H1 (cell line): ENCODE measurements around the gene RGS21. TPM values are rescaled to one million over a fixed set of nuclear protein-coding genes. Genes with fewer than 3 reads are reported as not detected.

ENCODE experiments used
- CHD7 ChIP-seq: fragments of 300-600 bp; sonication (generic); IDR thresholded peaks from 2 replicates; pipeline ENCODE4 v1.7.1; 2012; ENCODE audit warnings: low read length, moderate library complexity, mild to moderate bottlenecking, inconsistent platforms; ENCODE audit not compliant: insufficient replicate concordance
- CTBP2 ChIP-seq: IDR thresholded peaks from 2 replicates; pipeline ENCODE4 v1.7.0; 2011; ENCODE audit warnings: borderline replicate concordance, mild to moderate bottlenecking, moderate library complexity, mixed read lengths, low read length; ENCODE audit not compliant: insufficient read depth, insufficient read length
- E2F6 ChIP-seq: IDR thresholded peaks from 2 replicates; pipeline ENCODE4 v1.6.1; 2012; ENCODE audit warnings: inconsistent platforms
- FOSL1 ChIP-seq: IDR thresholded peaks from 2 replicates; pipeline ENCODE4 v1.6.1; 2011; ENCODE audit warnings: mild to moderate bottlenecking, low read depth, low read length, moderate library complexity; ENCODE audit not compliant: insufficient read depth
- POLR2AphosphoS5 ChIP-seq: IDR thresholded peaks from 2 replicates; pipeline ENCODE4 v1.6.1; 2011; ENCODE audit warnings: low read depth, low read length
- SRF ChIP-seq: IDR thresholded peaks from 2 replicates; pipeline ENCODE4 v1.6.1; 2011; ENCODE audit warnings: mild to moderate bottlenecking, low read depth, low read length, moderate library complexity
- polyA plus RNA-seq, 7 experiments: library from polyadenylated mRNA; depleted of rRNA in 3 of 7; stranded (reverse) in 5 of 7; unstranded in 2 of 7; fragments of >200 nt in 5 of 7; fragments of 200-250 nt in 2 of 7; gene quantifications; 1 replicate in 5 of 7; 2 replicates in 1 of 7; 4 replicates in 1 of 7; pipeline versions ENCODE4 v1.2.1 to v1.2.3, GENCODE V29; 2011 to 2013; ENCODE audit warnings: missing spikeins in 2 of 7, mixed read lengths in 2 of 7
- total RNA-seq: library from RNA; stranded (reverse); fragmentation: NEBNext Ultra II Directional; extraction: Animal tissue kit (Norgen Biotek cat#: 25700); gene quantifications from 2 replicates; pipeline ENCODE4 v1.2.1, GENCODE V29; 2021

RGS21 gene
- total and polyA plus RNA-seq, 2 of the 8 experiments (the other 6 are each of a cell fraction or from before 2014, with no cell fraction given), result not detected

- no peak for TF ChIP-seq E2F6
- no peak for TF ChIP-seq CHD7
- no peak for TF ChIP-seq FOSL1
- TF ChIP-seq POLR2AphosphoS5, result no peak
- no peak for TF ChIP-seq CTBP2
- no peak for TF ChIP-seq SRF
Measured at GRCh38 chr1:192349314-192349713, 32.5 kb downstream of the RGS21 start (continued).
